ENCODE results near the gene PKN1.
"Not testable (repeated sequence)": the region's sequence is repeated elsewhere in the genome, so short reads cannot be mapped to it uniquely, and the experiment has no call there.

PKN1 gene

DNA sequence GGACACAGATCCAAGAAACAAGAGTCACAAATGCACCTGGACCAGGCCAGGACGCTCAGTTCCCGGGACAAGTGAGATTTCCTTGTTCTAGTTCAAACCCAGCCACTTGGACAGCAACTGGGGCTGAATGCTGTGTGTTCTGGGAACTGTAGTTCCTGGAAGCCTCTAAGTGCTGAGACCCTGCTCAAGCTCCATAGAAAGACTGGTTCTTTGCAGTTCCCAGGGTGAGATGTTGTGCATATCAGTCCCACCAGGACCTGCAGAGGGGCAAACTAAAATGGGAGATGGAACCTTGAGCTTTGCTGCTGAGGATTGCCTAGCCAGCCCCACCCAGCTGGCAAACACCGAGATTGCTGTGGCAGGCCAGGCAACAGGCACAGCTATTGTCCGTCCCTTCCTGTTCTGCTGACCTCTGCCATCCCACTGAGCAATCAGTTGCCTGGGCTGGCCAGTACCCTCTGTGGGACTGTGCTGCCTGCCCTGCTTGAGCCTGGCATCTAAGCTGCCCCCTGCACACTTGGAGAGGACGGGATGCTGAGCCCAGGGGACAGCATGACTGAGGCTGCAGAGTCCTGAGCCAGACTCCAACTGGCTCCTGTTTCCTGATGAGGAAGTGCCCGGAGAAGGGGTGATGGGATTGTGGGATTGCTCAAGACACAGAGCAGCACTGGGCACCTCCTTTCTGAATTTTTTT lies 64.3 kb downstream of the PKN1 start:
- TF ChIP-seq, protein P1, sequence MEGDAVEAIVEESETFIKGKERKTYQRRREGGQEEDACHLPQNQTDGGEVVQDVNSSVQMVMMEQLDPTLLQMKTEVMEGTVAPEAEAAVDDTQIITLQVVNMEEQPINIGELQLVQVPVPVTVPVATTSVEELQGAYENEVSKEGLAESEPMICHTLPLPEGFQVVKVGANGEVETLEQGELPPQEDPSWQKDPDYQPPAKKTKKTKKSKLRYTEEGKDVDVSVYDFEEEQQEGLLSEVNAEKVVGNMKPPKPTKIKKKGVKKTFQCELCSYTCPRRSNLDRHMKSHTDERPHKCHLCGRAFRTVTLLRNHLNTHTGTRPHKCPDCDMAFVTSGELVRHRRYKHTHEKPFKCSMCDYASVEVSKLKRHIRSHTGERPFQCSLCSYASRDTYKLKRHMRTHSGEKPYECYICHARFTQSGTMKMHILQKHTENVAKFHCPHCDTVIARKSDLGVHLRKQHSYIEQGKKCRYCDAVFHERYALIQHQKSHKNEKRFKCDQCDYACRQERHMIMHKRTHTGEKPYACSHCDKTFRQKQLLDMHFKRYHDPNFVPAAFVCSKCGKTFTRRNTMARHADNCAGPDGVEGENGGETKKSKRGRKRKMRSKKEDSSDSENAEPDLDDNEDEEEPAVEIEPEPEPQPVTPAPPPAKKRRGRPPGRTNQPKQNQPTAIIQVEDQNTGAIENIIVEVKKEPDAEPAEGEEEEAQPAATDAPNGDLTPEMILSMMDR (IDR thresholded peaks at IDR 0.05; ENCODE audit: borderline replicate concordance, insufficient read depth, low read depth, low read length) = no peak
- no peak overlapping the region for H3K4me3 ChIP-seq (ENCODE audit: low read depth, low read length)

DNA sequence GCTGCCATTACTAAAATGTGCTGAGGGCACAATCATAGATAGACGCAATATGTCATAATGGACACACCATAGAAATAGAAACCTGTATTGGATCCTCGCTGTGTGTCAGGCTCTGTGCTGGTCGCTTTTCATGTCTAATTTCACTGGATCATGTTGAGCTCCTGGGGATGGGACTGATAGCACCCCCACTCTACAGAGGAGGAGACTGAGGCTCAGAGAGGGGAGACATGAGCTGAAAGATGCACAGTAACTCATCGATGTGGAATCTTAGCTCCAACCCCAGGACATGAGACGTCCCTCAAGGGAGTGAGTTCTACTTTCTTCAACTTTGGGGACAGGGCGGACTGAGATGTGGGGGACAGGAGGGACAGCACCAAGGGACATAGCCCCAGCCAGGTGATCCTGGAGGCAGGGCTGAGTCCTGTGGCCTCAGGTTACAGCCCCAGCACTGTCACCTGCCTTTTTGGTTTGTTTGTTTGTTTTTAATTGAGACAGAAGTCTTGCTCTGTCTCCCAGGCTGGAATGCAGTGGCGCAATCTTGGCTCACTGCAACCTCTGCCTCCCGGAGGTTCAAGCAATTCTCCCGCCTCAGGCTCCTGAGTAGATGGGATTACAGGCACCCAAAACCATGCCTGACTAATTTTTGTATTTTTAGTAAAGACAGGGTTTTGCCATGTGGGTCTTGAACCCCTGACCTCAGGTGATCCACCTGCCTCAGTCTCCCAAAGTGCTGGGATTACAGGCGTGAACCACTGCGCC lies 69.4 kb downstream of the PKN1 start:
- no peak overlapping the region for H3K4me3 ChIP-seq (ENCODE audit: low read depth, low read length)
- TF ChIP-seq, protein P1 (IDR thresholded peaks at IDR 0.05; ENCODE audit: borderline replicate concordance, insufficient read depth, low read depth, low read length) = no peak

DNA sequence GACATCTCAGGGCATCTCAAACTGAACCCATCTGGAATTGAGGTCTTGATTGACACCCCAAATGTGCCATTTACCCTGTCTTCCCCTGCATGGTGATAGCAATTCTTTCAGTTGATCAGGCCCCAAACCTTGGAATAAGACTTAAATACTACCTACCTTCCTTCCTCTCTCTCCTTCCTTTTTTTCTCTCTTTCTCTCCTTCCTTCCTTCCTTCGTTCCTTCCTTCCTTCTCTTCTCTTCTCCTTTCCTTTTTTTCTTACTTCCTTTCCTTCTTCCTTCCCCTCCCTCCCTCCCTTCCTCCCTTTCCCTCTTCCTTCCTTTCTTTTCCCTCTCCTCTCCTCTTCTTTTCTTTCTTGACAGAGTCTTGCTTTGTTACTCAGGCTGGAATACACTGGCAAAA lies 70.2 kb downstream of the PKN1 start:
- TF ChIP-seq, protein P1 (IDR thresholded peaks at IDR 0.05; ENCODE audit: borderline replicate concordance, insufficient read depth, low read depth, low read length) = no peak
- H3K4me3 ChIP-seq (ENCODE audit: low read depth, low read length) = no peak overlapping the region

DNA sequence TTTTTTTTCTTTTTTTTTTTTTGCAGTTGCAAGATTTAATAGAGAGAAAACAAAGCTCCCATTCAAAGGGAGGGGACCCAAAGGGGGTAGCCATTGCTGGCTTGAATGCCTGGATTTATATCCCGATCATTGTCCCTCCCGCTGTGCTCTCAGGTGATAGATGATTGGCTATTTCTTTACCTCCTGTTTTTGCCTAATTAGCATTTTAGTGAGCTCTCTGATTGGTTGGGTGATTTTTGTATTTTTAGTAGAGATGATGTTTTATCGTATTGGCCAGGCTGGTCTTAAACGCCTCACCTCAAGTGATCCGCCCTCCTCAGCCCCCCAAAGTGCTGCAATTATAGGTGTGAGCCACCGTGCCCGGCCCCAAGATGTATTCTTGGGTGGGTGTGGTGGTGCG lies 71.5 kb downstream of the PKN1 start:
- H3K4me3 ChIP-seq (ENCODE audit: low read depth, low read length) = not testable (repeated sequence)

DNA sequence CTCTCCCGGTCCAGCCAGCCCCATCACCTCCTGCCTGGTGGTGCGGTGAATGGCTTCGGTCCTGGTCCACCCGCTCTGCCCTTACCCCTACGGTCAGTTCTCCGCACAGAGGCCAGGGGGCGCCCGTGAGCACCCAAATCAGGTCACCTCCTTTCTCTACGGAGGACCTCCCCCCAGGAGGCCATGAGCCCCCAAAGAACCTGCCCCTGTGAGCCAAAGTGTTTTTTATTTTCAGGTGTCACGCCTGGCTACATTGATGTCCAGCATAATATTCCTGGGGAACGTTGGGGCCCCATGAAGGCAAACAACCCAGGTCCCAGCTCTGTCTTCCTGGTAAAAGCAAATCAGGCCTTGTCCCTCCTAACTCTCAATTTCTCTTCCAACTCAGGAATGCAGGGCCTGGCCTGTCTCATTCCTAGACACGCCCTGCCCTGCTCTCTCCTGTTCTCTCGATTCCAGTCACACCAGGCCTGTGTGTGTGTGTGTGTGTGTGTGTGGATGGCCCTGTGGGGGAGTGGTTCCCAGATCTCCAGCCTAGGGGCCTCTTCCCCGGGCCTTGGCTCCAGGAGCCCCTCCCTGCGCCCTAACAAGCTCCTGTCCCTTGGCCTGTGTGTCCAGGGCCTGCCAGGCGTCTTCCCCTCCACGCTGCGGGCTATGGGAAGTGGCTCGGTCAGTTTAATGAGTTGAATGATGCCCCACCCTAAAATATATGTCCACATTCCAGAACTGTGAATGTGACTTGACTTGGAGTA lies 72.6 kb downstream of the PKN1 start:
- TF ChIP-seq, protein P1 (IDR thresholded peaks at IDR 0.05; ENCODE audit: borderline replicate concordance, insufficient read depth, low read depth, low read length) = peak; percentile 90
- H3K4me3 ChIP-seq (ENCODE audit: low read depth, low read length) = no peak overlapping the region

DNA sequence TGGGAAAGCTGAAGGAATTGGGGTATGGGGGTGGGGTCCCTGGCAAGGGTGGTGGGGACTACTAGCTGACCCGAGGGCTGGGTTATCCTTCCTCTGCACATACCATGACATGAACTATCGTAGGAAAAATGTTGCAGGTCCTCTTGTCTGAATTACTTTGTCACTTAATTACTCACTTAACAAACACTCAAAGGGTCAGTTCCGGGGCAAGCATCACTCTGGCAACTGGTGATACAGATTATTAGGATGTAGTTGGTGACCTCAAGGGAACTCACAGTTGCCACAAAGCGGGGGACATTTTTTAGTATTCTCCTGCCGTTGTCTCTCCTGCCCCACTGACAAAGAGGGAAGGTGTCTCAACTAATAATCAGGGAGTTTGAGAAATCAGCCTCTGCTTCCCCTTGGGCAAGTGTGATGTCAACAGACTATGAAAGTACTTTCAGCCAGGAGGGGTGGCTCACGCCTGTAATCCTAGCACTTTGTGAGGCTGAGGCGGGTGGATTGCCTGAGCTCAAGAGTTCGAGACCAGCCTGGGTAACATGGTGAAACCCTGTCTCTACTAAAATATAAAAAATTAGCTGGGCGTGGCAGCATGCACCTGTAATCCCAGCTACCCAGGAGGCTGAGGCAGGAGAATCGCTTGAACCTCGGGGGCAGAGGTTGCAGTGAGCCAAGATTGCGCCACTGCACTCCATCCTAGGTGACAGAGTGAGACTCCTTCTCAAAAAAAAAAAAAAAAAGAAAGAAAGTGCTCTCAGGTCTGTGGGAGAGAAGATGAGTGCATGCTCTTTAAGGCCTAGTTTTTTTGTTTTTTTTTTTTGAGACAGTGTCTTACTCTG lies 74.8 kb downstream of the PKN1 start:
- no peak overlapping the region for H3K4me3 ChIP-seq (ENCODE audit: low read depth, low read length)
- TF ChIP-seq, protein P1 (IDR thresholded peaks at IDR 0.05; ENCODE audit: borderline replicate concordance, insufficient read depth, low read depth, low read length) = no peak

All from GM12875 (cell line).